Metanephros (tissue), 1 donor: Measurements from ENCODE around the gene MX2. TPM values are rescaled to one million over a fixed set of nuclear protein-coding genes. Genes with fewer than 3 reads are reported as not detected.

Experiments
- total RNA-seq: library from RNA; depleted of rRNA; stranded (reverse); fragments of >200 nt; gene quantifications from one replicate; pipeline ENCODE4 v1.2.3, GENCODE V29; 2014

The MX2 gene, protein sequence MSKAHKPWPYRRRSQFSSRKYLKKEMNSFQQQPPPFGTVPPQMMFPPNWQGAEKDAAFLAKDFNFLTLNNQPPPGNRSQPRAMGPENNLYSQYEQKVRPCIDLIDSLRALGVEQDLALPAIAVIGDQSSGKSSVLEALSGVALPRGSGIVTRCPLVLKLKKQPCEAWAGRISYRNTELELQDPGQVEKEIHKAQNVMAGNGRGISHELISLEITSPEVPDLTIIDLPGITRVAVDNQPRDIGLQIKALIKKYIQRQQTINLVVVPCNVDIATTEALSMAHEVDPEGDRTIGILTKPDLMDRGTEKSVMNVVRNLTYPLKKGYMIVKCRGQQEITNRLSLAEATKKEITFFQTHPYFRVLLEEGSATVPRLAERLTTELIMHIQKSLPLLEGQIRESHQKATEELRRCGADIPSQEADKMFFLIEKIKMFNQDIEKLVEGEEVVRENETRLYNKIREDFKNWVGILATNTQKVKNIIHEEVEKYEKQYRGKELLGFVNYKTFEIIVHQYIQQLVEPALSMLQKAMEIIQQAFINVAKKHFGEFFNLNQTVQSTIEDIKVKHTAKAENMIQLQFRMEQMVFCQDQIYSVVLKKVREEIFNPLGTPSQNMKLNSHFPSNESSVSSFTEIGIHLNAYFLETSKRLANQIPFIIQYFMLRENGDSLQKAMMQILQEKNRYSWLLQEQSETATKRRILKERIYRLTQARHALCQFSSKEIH
- 6.1 TPM for total RNA-seq

DNA sequence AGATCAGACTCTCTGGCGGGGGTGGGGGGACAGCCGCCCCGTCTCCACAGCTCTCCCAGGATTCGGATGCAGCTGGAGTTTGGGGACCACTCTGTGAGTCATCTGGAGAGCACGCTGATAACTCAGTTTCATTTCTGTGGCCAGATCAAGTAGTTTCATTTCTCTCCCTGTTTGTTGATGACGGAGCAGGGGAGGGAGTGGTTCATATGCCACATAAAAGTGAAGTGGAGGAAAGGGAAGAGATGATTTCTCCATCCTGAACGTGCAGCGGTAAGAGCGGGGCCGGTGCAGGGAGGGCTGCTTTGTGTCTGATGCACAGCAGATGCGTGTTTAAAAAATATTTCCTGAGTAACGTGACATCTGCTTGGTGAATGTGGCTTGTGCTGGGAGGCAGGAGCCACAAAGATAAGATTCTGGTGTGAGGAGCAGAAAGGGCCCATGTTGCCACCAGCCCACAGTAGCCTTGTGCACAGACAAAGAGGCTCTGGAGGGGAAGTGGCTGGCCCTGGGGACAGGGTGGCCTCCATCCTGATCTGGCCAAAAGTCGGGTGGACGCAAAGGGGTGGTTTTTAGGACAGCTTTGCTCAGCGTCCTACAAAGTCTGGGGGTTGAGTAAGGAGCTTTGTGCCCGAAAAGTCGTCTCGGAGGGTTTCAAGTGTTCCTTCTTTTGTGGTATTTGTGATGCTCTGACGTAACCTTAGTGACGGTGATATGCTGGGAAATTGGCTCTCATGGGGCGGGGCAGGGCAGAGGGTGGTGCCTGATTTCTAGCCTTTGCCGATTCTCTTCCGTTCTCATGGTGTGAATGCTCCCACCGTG is at the start of gene MX2:
MX2 (plus strand) TSS at position 242 of the 819 bp plus-strand sequence. CDS start 14,880 bp downstream, outside the sequence.

GRCh38 chr21:41316200-41317062 is 45.4 kb upstream of the MX2 start, which contains the start of gene FAM3B:
FAM3B (plus strand) TSS chr21:41316801; CDS start chr21:41316880, 79 bp downstream.

GRCh38 chr21:41425954-41426675 is 64.3 kb downstream of the MX2 start, which contains the start of gene MX1:
MX1 (plus strand) TSS chr21:41426239; CDS start chr21:41432071, 5,832 bp downstream.

Other genes starting within 250 kb of the MX2 start
- 36.2 TPM for gene BACE2, start 193.9 kb upstream of the MX2 start, total RNA-seq
- gene FAM3B, start 45.2 kb upstream of the MX2 start, total RNA-seq, result 7.5 TPM
- gene MX1, start 64.2 kb downstream of the MX2 start, total RNA-seq, result 11.7 TPM
- 54.8 TPM for gene TMPRSS2, start 146.1 kb downstream of the MX2 start, total RNA-seq